GM19395 (cell line): ENCODE data around the gene FBLN2.

Experiments used
- ATAC-seq: cut with Tn5 transposase; IDR thresholded peaks from one replicate; pipeline ENCODE4 v1.9.1; 2021; ENCODE audit warnings: mild to moderate bottlenecking, moderate library complexity; ENCODE audit not compliant: unreplicated experiment

Gene FBLN2

DNA sequence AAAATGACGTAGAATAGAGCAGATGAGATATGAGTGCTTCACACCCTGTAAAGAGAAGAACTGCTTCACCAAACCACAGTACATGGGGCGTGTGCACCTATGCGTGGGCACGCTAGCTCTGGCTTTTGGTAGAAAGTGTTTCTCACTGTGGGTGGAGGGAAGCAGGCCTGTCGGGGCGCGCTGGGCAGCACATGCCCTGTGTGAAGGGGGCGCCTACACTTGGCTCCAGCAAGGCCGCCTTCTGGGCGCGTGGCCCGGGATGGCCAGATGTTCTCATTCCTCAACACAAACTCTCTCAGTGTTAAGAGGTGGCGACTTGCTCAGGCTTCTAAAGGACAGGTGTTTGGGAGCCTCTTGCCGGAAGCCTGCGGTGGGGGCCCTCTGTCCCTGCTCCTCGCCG lies 90.0 kb downstream of the FBLN2 start:
- no peak for ATAC-seq

DNA sequence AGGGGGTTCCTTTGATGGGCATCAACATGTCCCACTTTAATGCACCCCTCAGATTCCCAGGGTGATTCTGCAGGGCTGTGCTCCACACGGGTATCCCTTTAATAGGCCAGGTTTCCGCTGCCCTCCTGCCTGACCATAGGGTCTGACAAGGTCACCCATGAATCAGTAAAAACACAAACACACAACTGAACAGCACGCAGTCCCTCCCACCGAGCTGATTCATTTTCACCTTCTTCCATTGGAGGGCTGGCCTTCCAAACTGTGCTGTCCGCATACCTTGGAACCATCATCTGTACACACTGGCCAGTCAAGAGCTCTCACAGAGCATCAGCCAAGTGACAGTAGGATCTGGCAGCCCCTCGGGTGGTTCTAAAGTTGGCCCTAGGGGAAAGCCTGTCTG lies 93.7 kb downstream of the FBLN2 start:
- ATAC-seq = no peak

GRCh38 chr3:13644341-13645117 lies 95.6 kb downstream of the FBLN2 start:
- no peak for ATAC-seq

DNA sequence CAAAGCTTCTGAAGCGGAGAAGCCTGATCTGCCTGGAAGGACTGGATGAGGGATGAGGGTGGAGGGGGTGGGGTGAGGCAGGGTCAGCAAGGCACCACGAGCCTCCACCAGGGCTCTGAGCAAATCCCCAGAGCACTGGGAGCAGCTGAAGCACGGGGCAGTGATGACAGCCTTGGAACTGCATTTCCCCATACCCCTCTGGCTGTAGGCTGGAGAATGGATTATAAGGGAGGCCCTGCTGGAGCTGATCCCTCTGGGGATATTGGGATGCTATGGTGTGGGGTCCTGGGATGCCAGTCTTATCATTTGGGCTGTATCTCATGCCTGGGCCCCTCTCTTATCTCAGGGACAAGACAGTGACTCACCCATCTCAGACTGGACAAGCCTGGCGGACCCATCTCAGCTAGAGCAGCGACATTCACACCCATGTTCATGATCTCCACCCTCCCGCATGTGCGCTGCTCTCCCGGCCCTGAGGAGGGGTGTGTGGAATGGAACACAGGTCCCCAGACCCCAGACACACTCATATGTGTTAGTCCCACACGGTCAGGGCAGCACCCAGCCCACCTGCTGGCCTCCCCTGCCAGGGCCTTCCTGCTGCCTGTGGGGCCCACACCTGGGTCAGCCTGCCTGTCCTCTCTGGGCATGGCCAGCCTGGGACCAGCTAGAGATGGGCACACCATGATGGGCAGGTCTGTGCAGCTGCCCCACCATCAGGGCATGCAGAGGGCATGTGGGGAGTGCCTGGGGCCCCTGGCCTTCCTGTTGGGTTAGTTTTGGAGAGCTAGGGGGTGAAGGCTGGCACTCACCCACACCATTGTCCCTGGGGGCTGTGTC lies 97.1 kb downstream of the FBLN2 start:
- no peak for ATAC-seq

- ATAC-seq = no peak
Observed at GRCh38 chr3:13647298-13648059, 98.6 kb downstream of the FBLN2 start.

- ATAC-seq = peak; percentile 66
Observed at GRCh38 chr3:13648060-13649001, 99.4 kb downstream of the FBLN2 start.

DNA sequence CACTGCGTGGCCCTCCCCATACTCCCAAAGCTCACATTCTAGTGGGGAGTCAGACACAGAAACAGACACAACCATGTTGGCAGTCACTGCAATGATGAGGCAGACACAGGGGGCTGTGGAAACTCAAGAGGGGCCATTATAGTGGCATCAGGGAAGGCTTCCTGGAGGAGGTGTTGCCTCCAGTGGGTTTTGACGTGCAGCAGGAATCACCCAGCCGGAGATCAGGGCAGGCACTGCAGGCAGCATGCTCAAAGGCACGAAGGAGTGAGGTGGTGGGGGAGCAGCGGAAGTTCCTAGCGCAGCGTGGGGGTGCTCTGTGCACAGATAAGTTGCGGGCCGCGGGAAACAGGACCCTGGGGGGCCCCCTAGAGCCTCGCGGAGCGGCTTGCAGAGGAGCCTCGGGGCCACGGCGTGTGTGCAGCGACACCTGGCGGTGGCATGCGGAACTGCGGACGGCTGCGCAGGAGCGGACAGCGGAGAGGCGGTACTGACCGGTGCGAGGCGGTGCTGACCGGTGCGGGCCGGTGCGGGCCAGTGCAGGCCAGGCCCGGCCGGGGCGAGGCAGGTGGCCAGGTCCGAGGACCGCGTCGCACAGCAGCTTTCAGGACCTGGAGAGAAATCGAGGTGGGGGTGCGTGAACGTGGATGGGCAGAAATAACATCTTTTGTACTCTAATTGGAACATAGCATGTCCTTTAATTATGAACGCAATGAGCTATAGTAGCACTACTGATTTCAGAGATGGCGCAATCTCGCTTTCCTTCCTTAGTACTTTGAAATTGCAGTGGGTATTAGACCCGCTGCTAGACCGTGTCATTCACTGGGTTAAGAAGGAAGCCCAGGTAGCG lies 101.5 kb downstream of the FBLN2 start:
- peak; percentile 59 for ATAC-seq

DNA sequence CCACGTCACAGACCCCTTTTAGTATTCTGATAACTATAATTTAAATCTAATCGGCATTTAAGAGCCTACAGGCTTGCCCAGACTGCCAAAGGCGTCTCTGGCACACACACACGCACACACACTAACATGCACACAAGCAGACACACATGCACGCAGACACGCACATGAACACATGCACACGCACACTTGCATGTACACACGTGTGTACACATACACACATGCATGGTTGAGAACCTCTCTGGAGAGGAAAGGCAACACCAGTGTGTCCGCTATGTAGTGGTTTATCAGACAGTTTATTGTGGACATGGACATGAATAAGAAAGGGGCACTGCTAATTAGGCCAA lies 102.1 kb downstream of the FBLN2 start:
- ATAC-seq = no peak

- no peak for ATAC-seq
Observed at GRCh38 chr3:13651775-13652428, 103.0 kb downstream of the FBLN2 start.

- no peak for ATAC-seq
Observed at GRCh38 chr3:13652728-13653127, 103.8 kb downstream of the FBLN2 start.

GRCh38 chr3:13653631-13654279 lies 104.8 kb downstream of the FBLN2 start:
- ATAC-seq = no peak

GRCh38 chr3:13654330-13655060 lies 105.6 kb downstream of the FBLN2 start:
- no peak for ATAC-seq

DNA sequence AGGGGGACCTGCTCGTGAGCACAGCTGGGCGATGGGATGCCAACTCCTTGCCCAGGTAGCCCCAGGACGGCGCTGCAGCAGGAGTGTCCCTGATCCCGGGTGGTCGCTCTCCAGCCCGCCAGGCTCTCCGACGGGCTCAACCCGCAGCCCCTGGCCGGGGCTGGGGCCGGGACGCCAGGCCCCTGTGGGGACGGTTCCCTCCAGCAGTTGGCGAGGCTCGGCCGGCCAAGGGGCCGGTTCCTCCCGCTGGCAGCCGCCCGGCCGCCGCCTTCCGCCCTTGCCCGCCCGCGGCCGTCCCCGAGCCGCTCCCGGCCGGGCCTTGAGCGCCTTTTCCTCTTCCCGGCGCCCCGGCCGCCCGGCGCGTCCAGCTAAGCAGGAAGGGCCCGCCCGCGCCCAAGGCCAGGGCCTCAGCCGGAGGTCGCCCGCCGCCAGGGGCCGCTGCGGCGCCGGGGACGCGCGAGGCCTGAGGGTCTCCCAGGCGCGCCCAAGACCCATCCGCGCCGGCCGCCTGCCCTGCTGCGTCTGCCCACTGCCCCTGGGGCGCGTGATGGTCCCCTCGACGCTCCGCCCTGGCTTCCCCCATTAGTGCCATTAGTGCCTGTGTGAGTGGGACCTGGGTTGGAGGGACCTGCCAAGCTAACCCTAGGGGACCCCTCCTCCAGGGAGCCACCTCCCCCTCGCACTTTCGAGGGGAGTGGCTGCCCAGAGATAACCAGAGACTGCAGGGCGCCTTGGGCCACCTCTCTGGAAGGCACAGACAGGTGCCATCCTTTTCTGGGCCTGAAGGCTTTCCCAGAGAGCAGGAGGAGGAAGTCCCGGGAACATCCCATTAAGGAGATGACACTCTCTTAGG lies 106.4 kb downstream of the FBLN2 start:
- ATAC-seq = no peak

DNA sequence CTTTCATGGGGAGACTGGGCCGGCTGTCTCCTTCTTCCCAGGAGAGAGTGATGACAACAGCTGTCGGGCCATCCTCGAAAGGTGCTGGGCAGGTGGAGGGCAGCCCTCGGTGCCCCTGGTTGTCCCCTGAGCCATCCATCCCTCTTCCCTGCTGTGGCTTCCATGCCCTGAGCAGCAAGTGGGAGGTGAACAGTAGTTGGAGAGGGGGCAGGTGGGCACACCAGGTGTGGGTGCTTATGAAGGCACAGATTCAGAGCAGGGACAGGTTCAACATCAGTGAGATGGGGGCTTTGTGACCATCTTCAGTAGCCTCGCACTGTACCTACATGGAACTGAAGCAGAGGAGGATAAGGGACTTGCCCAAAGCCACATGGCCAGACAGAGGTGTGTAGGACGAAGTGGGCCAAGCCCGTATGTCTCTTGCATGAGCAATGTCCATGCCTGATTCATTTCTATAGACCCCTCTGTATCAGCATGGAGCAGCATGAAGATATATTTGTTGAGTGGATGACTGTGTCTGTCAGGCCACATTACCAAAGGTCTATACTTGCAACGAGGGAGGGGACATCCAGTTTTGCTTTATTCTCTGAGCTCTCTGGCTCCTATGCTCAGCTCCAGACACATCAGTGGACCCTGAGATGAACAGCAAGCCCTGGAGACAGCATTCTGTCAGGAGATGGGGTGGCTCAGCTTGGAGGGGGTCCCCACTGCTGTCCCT lies 107.8 kb downstream of the FBLN2 start:
- no peak for ATAC-seq

GRCh38 chr3:13657660-13658435 lies 108.9 kb downstream of the FBLN2 start:
- ATAC-seq = peak; percentile 65

- no peak for ATAC-seq
Observed at GRCh38 chr3:13658681-13659080, 109.8 kb downstream of the FBLN2 start.
